AG08396 (cell line): ENCODE data around the gene IRF4.
"Not testable (repeated sequence)": the region's sequence is repeated elsewhere in the genome, so short reads cannot be mapped to it uniquely, and the experiment has no call there.

ENCODE experiments used
- DNase-seq: peaks from one replicate; pipeline ENCODE4 v3.0.0; 2012; ENCODE audit warnings: low spot score, mixed read lengths

The IRF4 gene

GRCh38 chr6:366389-367297 lies 24.9 kb upstream of the IRF4 start:
- no peak for DNase-seq

GRCh38 chr6:367298-367794 lies 24.2 kb upstream of the IRF4 start:
- DNase-seq, result no peak

GRCh38 chr6:367891-368630 lies 23.5 kb upstream of the IRF4 start:
- no peak for DNase-seq

- no peak for DNase-seq
These were observed 21.8 kb upstream of the IRF4 start for GRCh38 chr6:369559-370431.

- DNase-seq, result no peak
These were observed 21.0 kb upstream of the IRF4 start for GRCh38 chr6:370555-370954.

- not testable (repeated sequence) for DNase-seq
These were observed 19.7 kb upstream of the IRF4 start for GRCh38 chr6:371851-372250.

GRCh38 chr6:372336-372911 lies 19.1 kb upstream of the IRF4 start:
- DNase-seq, result no peak

GRCh38 chr6:373031-373430 lies 18.5 kb upstream of the IRF4 start:
- no peak for DNase-seq

GRCh38 chr6:373773-374724 lies 17.5 kb upstream of the IRF4 start:
- peak; percentile 46 for DNase-seq

- DNase-seq, result no peak
These were observed 16.6 kb upstream of the IRF4 start for GRCh38 chr6:374956-375355.

GRCh38 chr6:376827-377640 lies 14.5 kb upstream of the IRF4 start:
- DNase-seq, result no peak

- not testable (repeated sequence) for DNase-seq
These were observed 13.9 kb upstream of the IRF4 start for GRCh38 chr6:377641-378020.

GRCh38 chr6:378090-378957 lies 13.2 kb upstream of the IRF4 start:
- DNase-seq, result no peak

GRCh38 chr6:378958-379409 lies 12.6 kb upstream of the IRF4 start:
- no peak for DNase-seq

- no peak for DNase-seq
These were observed 12.0 kb upstream of the IRF4 start for GRCh38 chr6:379410-380181.

GRCh38 chr6:380234-381218 lies 11.0 kb upstream of the IRF4 start:
- DNase-seq, result no peak
